Measurements from ENCODE around the gene RALGPS1. TPM values are rescaled to one million over a fixed set of nuclear protein-coding genes. Genes with fewer than 3 reads are reported as not detected.

Gene RALGPS1
- total RNA-seq, 2 experiments from 2014 or later = 1.5 to 1.7 TPM

DNA sequence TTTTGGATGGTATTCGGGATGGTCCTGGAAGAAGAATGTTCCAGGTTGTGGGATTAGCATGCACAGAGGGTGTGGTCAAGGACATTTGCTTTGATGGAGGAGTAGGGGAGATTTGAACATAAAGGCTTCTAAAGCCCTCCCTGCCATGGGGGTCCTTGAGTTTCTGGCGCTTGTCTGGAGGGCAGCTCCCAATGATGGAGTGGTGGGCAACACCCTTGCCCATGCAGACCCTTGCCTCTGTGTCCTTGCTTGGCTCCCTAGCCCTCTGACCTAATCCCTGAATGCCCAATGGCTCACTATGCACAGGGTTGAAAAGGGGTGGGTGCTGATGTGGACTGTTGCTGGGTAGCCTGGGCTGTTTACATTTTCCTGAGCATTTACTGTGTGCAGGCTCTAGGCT lies 66.6 kb downstream of the RALGPS1 start:
- ChIA-PET POLR2A (no interaction called here), CTCF (interaction anchor here (1.5 kb wide), 1 partner anchor 24 kb away, joined by 3 read pairs; no protein-coding TSS in a partner anchor)

DNA sequence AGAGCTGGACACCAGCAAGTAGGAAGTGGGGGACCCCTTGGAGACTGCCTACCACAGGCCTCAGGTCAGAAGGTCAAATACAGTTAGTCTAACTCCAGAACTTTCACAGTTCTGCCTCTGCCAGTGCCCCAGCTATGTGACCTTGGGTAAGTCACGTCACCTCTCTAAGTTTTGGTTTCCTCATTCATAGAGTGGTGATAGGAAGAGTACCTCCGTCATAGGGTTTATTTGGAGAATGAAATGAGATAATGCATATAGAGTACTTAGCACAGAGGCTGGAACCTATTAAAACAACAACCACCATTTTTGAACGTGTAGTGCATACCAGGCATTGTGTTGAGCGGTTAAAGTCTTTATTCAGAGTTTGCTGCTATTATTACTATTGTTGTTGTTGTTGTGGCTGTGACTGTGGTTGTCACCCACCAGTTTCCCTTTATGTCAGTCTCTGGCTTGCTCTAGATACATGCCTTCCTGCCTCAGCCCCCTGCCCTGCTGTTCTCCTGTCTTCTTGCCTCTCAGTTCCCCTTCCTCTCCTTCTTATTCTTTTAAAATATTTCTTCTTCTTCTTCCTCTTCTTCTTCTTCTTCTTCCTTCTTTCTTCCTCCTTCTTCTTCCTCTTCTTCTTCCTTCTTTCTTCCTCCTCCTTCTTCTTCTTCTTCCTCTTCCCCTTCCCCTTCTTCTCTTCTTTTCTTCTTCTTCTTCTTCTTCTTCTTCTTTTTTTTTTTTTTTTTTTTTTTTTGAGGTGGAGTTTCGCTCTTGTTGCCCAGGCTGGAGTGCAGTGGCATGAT lies 67.8 kb downstream of the RALGPS1 start:
- ChIA-PET POLR2A (interaction anchor here (0.7 kb wide), 1 partner anchor 23 kb away, joined by 3 read pairs; no protein-coding TSS in a partner anchor), CTCF (interaction anchor here (1.5 kb wide), 1 partner anchor 23 kb away, joined by 3 read pairs; no protein-coding TSS in a partner anchor)

DNA sequence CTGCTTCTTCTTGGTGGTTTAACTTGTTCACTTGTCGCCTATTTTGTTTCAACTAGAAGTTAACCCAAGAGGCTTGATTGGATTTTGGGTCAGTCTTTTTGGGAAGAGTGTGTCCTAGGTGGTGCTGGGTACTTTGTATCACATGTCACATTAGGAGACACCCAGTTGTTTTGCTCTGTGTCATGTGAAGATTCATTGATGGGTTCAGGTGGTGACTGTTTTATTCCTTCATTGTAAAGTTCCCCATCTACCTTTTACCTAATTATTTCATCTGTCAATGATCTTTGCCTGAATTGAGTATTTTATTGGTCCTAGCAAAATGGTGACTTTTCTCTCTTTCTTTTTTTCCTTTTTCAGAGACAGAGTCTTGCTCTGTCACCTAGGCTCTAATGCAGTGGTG lies 69.2 kb downstream of the RALGPS1 start:
- ChIA-PET POLR2A (no interaction called here), CTCF (no interaction called here)

- POLR2A ChIA-PET = no interaction called here
- CTCF ChIA-PET = no interaction called here
These were observed 70.4 kb downstream of the RALGPS1 start for GRCh38 chr9:126984969-126985368.

- CTCF ChIA-PET = interaction anchor here (0.9 to 1.8 kb wide), 2 partner anchors 19 to 20 kb away, joined by 4 to 6 read pairs; no protein-coding TSS in a partner anchor
- POLR2A ChIA-PET = interaction anchor here (1.3 kb wide), 1 partner anchor 19 kb away, joined by 6 read pairs; no protein-coding TSS in a partner anchor
These were observed 71.4 kb downstream of the RALGPS1 start for GRCh38 chr9:126985870-126986498.

DNA sequence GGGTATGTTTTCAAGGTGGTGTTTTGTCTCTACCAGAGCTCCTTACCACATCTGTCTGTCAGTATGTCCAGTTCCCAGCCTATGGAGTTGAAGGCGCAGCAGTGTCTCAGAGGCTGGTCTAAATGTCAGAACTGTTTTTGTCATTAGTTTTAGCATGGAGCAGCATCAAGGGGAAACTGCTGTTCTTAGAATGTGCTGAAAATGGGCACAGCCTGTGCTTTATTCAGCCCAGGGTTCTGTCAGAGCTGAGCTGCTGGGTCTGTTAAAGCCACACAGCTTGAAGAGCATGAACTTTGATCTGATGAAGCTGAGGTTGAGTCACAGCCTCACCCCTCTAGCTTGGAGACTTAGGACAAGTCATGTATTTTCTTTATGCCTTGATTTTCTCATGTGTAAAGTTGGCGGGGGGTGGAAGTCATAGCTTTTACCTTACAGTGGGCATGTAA lies 71.9 kb downstream of the RALGPS1 start:
- ChIA-PET CTCF (interaction anchor here (0.9 to 1.8 kb wide), 2 partner anchors 19 to 21 kb away, joined by 4 to 6 read pairs; no protein-coding TSS in a partner anchor), POLR2A (interaction anchor here (0.8 to 1.3 kb wide), 2 partner anchors 18 kb away, joined by 4 to 6 read pairs; no protein-coding TSS in a partner anchor)

GRCh38 chr9:126988857-126989256 lies 74.3 kb downstream of the RALGPS1 start:
- CTCF ChIA-PET = no interaction called here
- POLR2A ChIA-PET = no interaction called here

GRCh38 chr9:126989847-126990842 lies 75.6 kb downstream of the RALGPS1 start:
- POLR2A ChIA-PET = no interaction called here
- CTCF ChIA-PET = no interaction called here

GRCh38 chr9:126991183-126991582 lies 76.6 kb downstream of the RALGPS1 start:
- ChIA-PET CTCF (interaction anchor here (0.8 kb wide), 1 partner anchor 23 kb away, joined by 3 read pairs; no protein-coding TSS in a partner anchor), POLR2A (no interaction called here)

GRCh38 chr9:126992427-126992826 lies 77.8 kb downstream of the RALGPS1 start:
- CTCF ChIA-PET = no interaction called here
- POLR2A ChIA-PET = no interaction called here

- ChIA-PET CTCF (no interaction called here), POLR2A (no interaction called here)
These were observed 84.9 kb downstream of the RALGPS1 start for GRCh38 chr9:126999315-127000068.

DNA sequence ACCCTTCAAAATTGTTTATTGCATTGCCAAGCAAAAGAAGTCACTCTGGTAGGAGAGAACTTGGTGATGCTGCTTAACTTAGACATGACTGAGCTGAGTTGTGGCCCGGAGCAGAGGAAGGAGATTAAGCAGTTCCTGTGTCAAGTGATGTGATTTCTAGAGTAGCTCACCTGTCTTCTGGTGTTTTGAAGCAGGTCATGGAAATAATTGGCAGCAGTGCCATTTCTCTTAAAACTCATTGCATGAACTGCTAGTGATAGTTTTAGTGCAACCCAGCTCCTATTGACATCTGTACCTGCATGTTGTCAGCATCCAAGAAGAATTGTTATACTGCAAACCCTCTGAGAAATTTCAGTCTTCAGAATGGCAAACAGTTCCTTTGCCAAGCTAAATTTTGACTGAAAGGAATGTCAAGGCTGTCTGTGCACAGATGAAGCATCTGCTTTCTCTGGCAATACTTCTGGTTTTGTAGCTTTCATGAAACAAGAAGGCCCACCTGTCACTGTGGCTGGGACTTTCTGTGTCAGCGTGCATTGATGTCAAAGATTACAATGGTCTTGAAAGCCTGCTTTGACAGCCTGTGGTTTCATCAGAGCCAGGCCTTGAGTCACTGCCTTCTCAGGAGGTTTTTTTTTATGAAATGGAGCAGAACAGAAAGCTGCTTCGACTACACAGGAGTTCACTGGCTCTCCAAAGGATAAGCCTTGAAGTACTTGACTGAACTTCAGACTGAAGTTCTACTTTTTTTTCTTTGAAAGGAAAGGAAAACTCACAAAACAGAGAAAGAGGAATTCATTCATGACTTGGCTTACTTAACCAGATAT lies 90.6 kb downstream of the RALGPS1 start:
- ChIA-PET POLR2A (interaction anchor here (1.0 to 1.3 kb wide), 3 partner anchors 18 to 23 kb away, joined by 3 to 6 read pairs (median 4); no protein-coding TSS in a partner anchor), CTCF (interaction anchor here (0.9 to 1.4 kb wide), 4 partner anchors 18 to 44 kb away, joined by 3 to 6 read pairs (median 3); no protein-coding TSS in a partner anchor)

- ChIA-PET POLR2A (interaction anchor here (1.2 to 1.3 kb wide), 2 partner anchors 19 to 24 kb away, joined by 3 to 4 read pairs; no protein-coding TSS in a partner anchor), CTCF (interaction anchor here (0.9 to 1.4 kb wide), 3 partner anchors 19 to 44 kb away, joined by 3 to 6 read pairs (median 3); no protein-coding TSS in a partner anchor)
These were observed 91.3 kb downstream of the RALGPS1 start for GRCh38 chr9:127005770-127006314.

GRCh38 chr9:127007638-127008037 lies 93.1 kb downstream of the RALGPS1 start:
- ChIA-PET CTCF (no interaction called here), POLR2A (no interaction called here)

- ChIA-PET CTCF (no interaction called here), POLR2A (interaction anchor here (0.5 kb wide), 1 partner anchor 40 kb away, joined by 3 read pairs; no protein-coding TSS in a partner anchor)
These were observed 93.5 kb downstream of the RALGPS1 start for GRCh38 chr9:127008076-127008475.

DNA sequence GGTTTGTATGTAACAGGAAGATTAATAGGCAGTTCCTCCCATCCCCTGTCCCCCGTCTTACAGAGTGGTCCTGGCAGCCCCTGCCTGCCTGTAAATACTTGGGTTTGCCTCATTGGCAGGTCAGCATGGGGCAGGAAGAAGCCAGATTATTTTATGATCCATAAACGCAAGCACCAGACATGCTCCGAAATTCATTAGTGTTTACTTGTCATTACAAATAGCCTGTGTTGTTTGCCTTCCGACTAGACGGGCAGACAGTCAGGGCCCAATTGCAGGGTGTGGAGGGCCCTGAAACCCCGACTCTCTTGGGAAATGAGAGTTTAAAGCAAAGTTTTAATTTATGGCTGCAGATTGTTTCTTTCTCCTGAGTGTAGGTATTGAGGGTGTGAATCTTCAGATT lies 97.2 kb downstream of the RALGPS1 start:
- POLR2A ChIA-PET = no interaction called here
- CTCF ChIA-PET = no interaction called here

DNA sequence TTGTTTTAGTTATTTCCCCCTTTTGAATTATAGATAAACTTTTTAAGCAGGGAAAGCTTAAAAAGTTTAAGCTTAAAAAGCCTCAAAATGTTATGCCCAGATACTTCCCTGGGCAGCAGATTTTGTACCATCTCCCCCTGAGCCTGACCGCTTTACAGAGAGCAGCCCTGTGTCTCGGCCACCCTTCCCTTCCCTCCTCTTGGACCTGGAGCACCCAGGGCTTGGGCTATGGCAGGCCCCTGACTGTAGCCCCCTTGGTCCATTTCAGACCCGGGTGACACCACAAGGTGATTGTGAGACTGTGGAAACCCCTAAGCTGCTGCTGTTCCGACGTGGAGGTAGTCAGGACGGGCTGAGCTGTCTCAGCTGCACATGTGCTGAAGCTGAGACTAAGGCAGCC lies 97.7 kb downstream of the RALGPS1 start:
- POLR2A ChIA-PET = no interaction called here
- CTCF ChIA-PET = no interaction called here
